Choroid plexus epithelial cell (primary cell): Measurements from ENCODE around the gene CLCN6.

ENCODE experiments used
- DNase-seq: peaks from one replicate; pipeline ENCODE4 v3.0.0-alpha.2; 2010; ENCODE audit warnings: low read depth
- H3K4me3 ChIP-seq: 2 replicates; pipeline ENCODE4 v1.5.1; 2011; ENCODE audit warnings: low read depth, mild to moderate bottlenecking, control low read depth, low read length, moderate library complexity
- CTCF ChIP-seq: conservative IDR thresholded peaks from 2 replicates; pipeline ENCODE4 v1.5.1; 2011; ENCODE audit warnings: low read depth, mild to moderate bottlenecking, control low read depth, inconsistent platforms, low read length, moderate library complexity

CLCN6 gene

GRCh38 chr1:11770011-11770410, 36.0 kb upstream of the CLCN6 start:
- no peak for DNase-seq
- TF ChIP-seq CTCF = no peak

GRCh38 chr1:11771481-11772043, 34.4 kb upstream of the CLCN6 start:
- no peak for DNase-seq
- no peak for TF ChIP-seq CTCF
- no peak overlapping the region for H3K4me3 ChIP-seq

More at GRCh38 chr1:11770011-11770410, 36.0 kb upstream of the CLCN6 start:
- H3K4me3 ChIP-seq = no peak overlapping the region

- DNase-seq = no peak
- no peak for TF ChIP-seq CTCF
- no peak overlapping the region for H3K4me3 ChIP-seq
These were observed 33.5 kb upstream of the CLCN6 start for GRCh38 chr1:11772458-11772857.

GRCh38 chr1:11774753-11775152, 31.2 kb upstream of the CLCN6 start:
- no peak for TF ChIP-seq CTCF

GRCh38 chr1:11777658-11778322, 28.2 kb upstream of the CLCN6 start:
- DNase-seq = no peak
- no peak overlapping the region for H3K4me3 ChIP-seq
- TF ChIP-seq CTCF = no peak

More at GRCh38 chr1:11774753-11775152, 31.2 kb upstream of the CLCN6 start:
- H3K4me3 ChIP-seq = no peak overlapping the region
- DNase-seq = no peak

- no peak for DNase-seq
- no peak for TF ChIP-seq CTCF
- no peak overlapping the region for H3K4me3 ChIP-seq
These were observed 27.7 kb upstream of the CLCN6 start for GRCh38 chr1:11778336-11778735.
